ENCODE results near the gene SLC2A4RG. TPM values are rescaled to one million over a fixed set of nuclear protein-coding genes. Genes with fewer than 3 reads are reported as not detected.

SLC2A4RG gene
- total and polyA plus RNA-seq, 2 of the 13 experiments (the other 11 are each of a cell fraction or from before 2014, with no cell fraction given): 91.4 to 95.9 TPM

- TF ChIP-seq ATF4 (CRISPR knock-in tag; IDR thresholded peaks at IDR 0.05): no peak
- no peak for TF ChIP-seq ZNF878 (CRISPR knock-in tag; IDR thresholded peaks at IDR 0.05)
- peak; percentile 52 for TF ChIP-seq ZNF407 (CRISPR knock-in tag; IDR thresholded peaks at IDR 0.05; ENCODE audit: not compliant biosample characterization)
- TF ChIP-seq ATF1 (CRISPR knock-in tag; IDR thresholded peaks at IDR 0.05): no peak
- TF ChIP-seq AGO1 (IDR thresholded peaks at IDR 0.05; ENCODE audit: low read depth, low read length, poor library complexity, severe bottlenecking): no peak
- no peak for TF ChIP-seq NAIF1 (CRISPR knock-in tag; IDR thresholded peaks at IDR 0.05; ENCODE audit: borderline replicate concordance)
- TF ChIP-seq PATZ1 (CRISPR knock-in tag; IDR thresholded peaks at IDR 0.05): peak; percentile 53
- TF ChIP-seq ZNF713 (CRISPR knock-in tag; IDR thresholded peaks at IDR 0.05): no peak
- no peak for TF ChIP-seq ZBTB8A (CRISPR knock-in tag; IDR thresholded peaks at IDR 0.05; ENCODE audit: borderline replicate concordance, low read depth)
- no peak for TF ChIP-seq ZMYM2 (CRISPR knock-in tag; IDR thresholded peaks at IDR 0.05)
- TF ChIP-seq ZNF570 (CRISPR knock-in tag; IDR thresholded peaks at IDR 0.05; ENCODE audit: borderline replicate concordance): no peak
- peak; percentile 52; the same call in 1 of the 2 replicates for TF ChIP-seq HOXD1 (CRISPR knock-in tag; IDR thresholded peaks at IDR 0.05)
- TF ChIP-seq ZBTB3 (CRISPR knock-in tag; IDR thresholded peaks at IDR 0.05; ENCODE audit: borderline replicate concordance, low read depth): no peak
- no peak for TF ChIP-seq JARID2 (CRISPR knock-in tag; IDR thresholded peaks at IDR 0.05; ENCODE audit: insufficient replicate concordance)
- no peak for TF ChIP-seq GTF3A (CRISPR knock-in tag; conservative IDR thresholded peaks at IDR 0.05)
- no peak for TF ChIP-seq TMF1 (CRISPR knock-in tag; IDR thresholded peaks at IDR 0.05; ENCODE audit: low read depth)
- 0 out of 3 replicates have a peak, but pooled peaks have one; percentile 34 for TF ChIP-seq MXI1 (IDR thresholded peaks at IDR 0.05; ENCODE audit: borderline replicate concordance, low read depth, low read length)
Observed at GRCh38 chr20:63765082-63765873, 25.7 kb downstream of the SLC2A4RG start (continued).

Measured in HepG2 (cell line).